Duodenal mucosa (tissue), 2 donors: ENCODE measurements around the gene PRTG.
"Not testable (repeated sequence)": the region's sequence is repeated elsewhere in the genome, so short reads cannot be mapped to it uniquely, and the experiment has no call there.

Source experiments
- H3K27ac ChIP-seq: one replicate; pipeline ENCODE4 v1.7.0; 2013; ENCODE audit warnings: low read depth, low read length
- H3K27me3 ChIP-seq, 2 donors: one replicate each; pipeline ENCODE4 v1.7.0; 2013; ENCODE audit warnings: low read length in 2 of 2, control low read depth in 1 of 2; ENCODE audit not compliant: insufficient read depth in 2 of 2, control insufficient read depth in 1 of 2
- H3K36me3 ChIP-seq, 2 donors: one replicate each; pipeline ENCODE4 v1.7.0; 2013; ENCODE audit warnings: low read length in 2 of 2, control low read depth in 1 of 2; ENCODE audit not compliant: insufficient read depth in 2 of 2, control insufficient read depth in 1 of 2
- H3K4me1 ChIP-seq, 2 donors: one replicate each; pipeline ENCODE4 v1.7.0; 2013; ENCODE audit warnings: low read length in 2 of 2, control low read depth in 1 of 2; ENCODE audit not compliant: insufficient read depth in 2 of 2, control insufficient read depth in 1 of 2
- H3K4me3 ChIP-seq, 2 donors: one replicate each; pipeline ENCODE4 v1.7.0; 2013; ENCODE audit warnings: low read length in 2 of 2, low read depth in 1 of 2
- H3K9ac ChIP-seq, 2 donors: one replicate each; pipeline ENCODE4 v1.7.0; 2013; ENCODE audit warnings: low read length in 2 of 2, low read depth in 1 of 2
- H3K9me3 ChIP-seq, 2 donors: one replicate each; pipeline ENCODE4 v1.7.0; 2013; ENCODE audit warnings: low read length in 2 of 2, control low read depth in 1 of 2; ENCODE audit not compliant: control insufficient read depth in 1 of 2

The PRTG gene

GRCh38 chr15:55742927-55743728, at the start of gene PRTG:
TSS of gene PRTG (minus strand) at chr15:55743152. CDS start at chr15:55742931, 221 bp downstream.
- H3K9ac ChIP-seq = no peak within 1 kb of the TSS
- H3K9me3 ChIP-seq = no peaks in the 10 kb centered on the region
- no peak within 1 kb of the TSS for H3K27ac ChIP-seq
- H3K4me3 ChIP-seq = peak within 1 kb of the TSS; percentile 61 to 66
- no peaks in the 10 kb centered on the region for H3K36me3 ChIP-seq
- peaks cover 23 to 54% of the 10 kb centered on the region in 2 donors for H3K27me3 ChIP-seq
- peaks cover 0 to 8% of the 10 kb centered on the region in 2 donors for H3K4me1 ChIP-seq

GRCh38 chr15:55791551-55792400, 48.8 kb upstream of the PRTG start:
- Histone ChIP-seq H3K9me3 (no peaks in the 10 kb centered on the region), H3K27ac (no peak overlapping the region), H3K27me3 (no peaks in the 10 kb centered on the region), H3K9ac (no peak overlapping the region), H3K36me3 (no peaks in the 10 kb centered on the region), H3K4me1 (no peaks in the 10 kb centered on the region), H3K4me3 (no peak overlapping the region)

- Histone ChIP-seq H3K9ac (no peak overlapping the region), H3K4me3 (no peak overlapping the region), H3K9me3 (no peaks in the 10 kb centered on the region), H3K36me3 (no peaks in the 10 kb centered on the region), H3K27me3 (no peaks in the 10 kb centered on the region), H3K4me1 (no peaks in the 10 kb centered on the region), H3K27ac (no peak overlapping the region)
These were observed 46.2 kb upstream of the PRTG start for GRCh38 chr15:55789066-55789660.

- Histone ChIP-seq H3K4me1 (no peaks in the 10 kb centered on the region), H3K36me3 (no peaks in the 10 kb centered on the region), H3K27ac (no peak overlapping the region), H3K4me3 (no peak overlapping the region), H3K27me3 (no peaks in the 10 kb centered on the region), H3K9ac (no peak overlapping the region), H3K9me3 (no peaks in the 10 kb centered on the region)
These were observed 43.4 kb upstream of the PRTG start for GRCh38 chr15:55786341-55786740.

GRCh38 chr15:55785593-55785992, 42.6 kb upstream of the PRTG start:
- H3K4me1 ChIP-seq, H3K9me3 ChIP-seq, H3K4me3 ChIP-seq, H3K9ac ChIP-seq, H3K36me3 ChIP-seq, H3K27ac ChIP-seq, H3K27me3 ChIP-seq: not testable (repeated sequence)

- no peak overlapping the region for H3K27ac ChIP-seq
- no peaks in the 10 kb centered on the region for H3K4me1 ChIP-seq
- no peak overlapping the region for H3K9ac ChIP-seq
These were observed 41.3 kb upstream of the PRTG start for GRCh38 chr15:55784286-55784685.

GRCh38 chr15:55782901-55783300, 39.9 kb upstream of the PRTG start:
- Histone ChIP-seq H3K27me3 (no peaks in the 10 kb centered on the region), H3K9me3 (no peaks in the 10 kb centered on the region), H3K27ac (no peak overlapping the region), H3K9ac (no peak overlapping the region), H3K4me3 (no peak overlapping the region), H3K36me3 (no peaks in the 10 kb centered on the region), H3K4me1 (no peaks in the 10 kb centered on the region)

More at GRCh38 chr15:55784286-55784685, 41.3 kb upstream of the PRTG start:
- Histone ChIP-seq H3K4me3 (no peak overlapping the region), H3K9me3 (no peaks in the 10 kb centered on the region), H3K36me3 (no peaks in the 10 kb centered on the region), H3K27me3 (no peaks in the 10 kb centered on the region)

- Histone ChIP-seq H3K36me3 (no peaks in the 10 kb centered on the region), H3K9ac (no peak overlapping the region), H3K4me3 (no peak overlapping the region), H3K4me1 (no peaks in the 10 kb centered on the region), H3K27me3 (no peaks in the 10 kb centered on the region), H3K27ac (no peak overlapping the region), H3K9me3 (no peaks in the 10 kb centered on the region)
These were observed 37.3 kb upstream of the PRTG start for GRCh38 chr15:55780292-55780691.

GRCh38 chr15:55778932-55779331, 36.0 kb upstream of the PRTG start:
- H3K4me3 ChIP-seq = no peak overlapping the region
- H3K36me3 ChIP-seq = no peaks in the 10 kb centered on the region
- no peak overlapping the region for H3K9ac ChIP-seq
- no peak overlapping the region for H3K27ac ChIP-seq
- no peaks in the 10 kb centered on the region for H3K4me1 ChIP-seq
- no peaks in the 10 kb centered on the region for H3K27me3 ChIP-seq
- no peaks in the 10 kb centered on the region for H3K9me3 ChIP-seq

GRCh38 chr15:55775316-55775715, 32.4 kb upstream of the PRTG start:
- H3K36me3 ChIP-seq = no peaks in the 10 kb centered on the region

More at GRCh38 chr15:55775316-55775715, 32.4 kb upstream of the PRTG start:
- Histone ChIP-seq H3K9ac (no peak overlapping the region), H3K9me3 (no peaks in the 10 kb centered on the region), H3K4me1 (no peaks in the 10 kb centered on the region), H3K27ac (no peak overlapping the region), H3K27me3 (no peaks in the 10 kb centered on the region), H3K4me3 (no peak overlapping the region)
